MCF 10A (cell line): ENCODE results near the gene KASH5. TPM values are rescaled to one million over a fixed set of nuclear protein-coding genes. Genes with fewer than 3 reads are reported as not detected.
A peak's percentile ranks its signal among the peaks of the same experiment; 100 is the strongest.

Experiments used
- BruUV-seq: library from RNA; stranded (reverse); fragments of 400-500 nt; replicated peaks from 2 replicates; lab custom pipeline; 2021; lab: Mats Ljungman, UMichigan
- CTCF ChIA-PET: fragments of 300-600 bp; sonication (Branson Sonifier 250); formaldehyde crosslinking; extraction: SDS; loops from one replicate; lab custom pipeline; 2021; ENCODE audit warnings: antibody characterized with exemption, inconsistent platforms; lab: Yijun Ruan, JAX
- POLR2A ChIA-PET: fragments of 300-600, 350-650 bp; sonication (Branson Sonifier 250); formaldehyde crosslinking; extraction: SDS; loops from one replicate; lab custom pipeline; 2020; ENCODE audit warnings: antibody characterized with exemption, inconsistent platforms; lab: Yijun Ruan, JAX
- DNase-seq: peaks from one replicate; pipeline ENCODE4 v3.0.0-alpha.2; 2018; ENCODE audit not compliant: unreplicated experiment
- H3K27ac Mint-ChIP-seq: one replicate; pipeline ENCODE4 v1.8.0; 2022; ENCODE audit warnings: mild to moderate bottlenecking, low read depth, mixed read lengths; ENCODE audit not compliant: unreplicated experiment
- H3K27me3 Mint-ChIP-seq: one replicate; pipeline ENCODE4 v1.8.0; 2022; ENCODE audit warnings: mixed read lengths; ENCODE audit not compliant: insufficient read depth, unreplicated experiment
- H3K36me3 Mint-ChIP-seq: one replicate; pipeline ENCODE4 v1.8.0; 2022; ENCODE audit warnings: mild to moderate bottlenecking, moderate library complexity, mixed read lengths; ENCODE audit not compliant: insufficient read depth, unreplicated experiment
- H3K4me1 Mint-ChIP-seq: one replicate; pipeline ENCODE4 v1.8.0; 2022; ENCODE audit warnings: mixed read lengths; ENCODE audit not compliant: insufficient read depth, unreplicated experiment
- H3K4me3 Mint-ChIP-seq: one replicate; pipeline ENCODE4 v1.8.0; 2022; ENCODE audit warnings: mild to moderate bottlenecking, moderate library complexity, mixed read lengths; ENCODE audit not compliant: unreplicated experiment
- H3K9me3 Mint-ChIP-seq: one replicate; pipeline ENCODE4 v1.8.0; 2022; ENCODE audit warnings: mixed read lengths; ENCODE audit not compliant: unreplicated experiment
- intact Hi-C: fragments of 100-400 bp; cut with micrococcal nuclease; formaldehyde crosslinking; loops from 2 replicates; pipeline ENCODE4 v1.14.1; 2022
- total RNA-seq: library from RNA; stranded (reverse); gene quantifications from 2 replicates; pipeline ENCODE4 v1.2.3, GENCODE V29; 2022
- TF ChIP-seq, protein P1 (sequence below): fragments of 200-600 bp; IDR thresholded peaks from one replicate; pipeline ENCODE4 v1.8.0; 2022; ENCODE audit warnings: antibody characterized with exemption, mild to moderate bottlenecking; ENCODE audit not compliant: unreplicated experiment

The KASH5 gene
- total RNA-seq, 1 experiment from 2014 or later: not detected

DNA sequence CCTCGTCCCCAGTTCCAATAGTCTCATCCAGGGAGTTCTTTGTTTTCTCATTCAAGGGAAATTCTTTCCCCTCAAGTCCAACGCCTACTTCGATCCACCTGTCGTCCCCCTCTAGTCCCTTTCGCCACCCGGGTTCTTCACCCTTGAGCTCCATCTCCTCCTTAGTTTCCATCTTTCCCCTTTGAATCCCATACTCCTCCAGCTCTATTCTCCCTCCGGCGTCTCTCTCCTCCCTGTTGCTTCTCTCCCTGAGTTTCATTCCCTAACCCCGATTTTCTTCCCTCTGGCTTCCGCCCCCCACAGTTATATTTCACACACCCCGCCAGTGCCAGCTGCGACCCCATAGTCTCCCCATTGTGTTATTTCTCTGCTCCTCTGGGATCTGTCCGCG, 53.9 kb downstream of the KASH5 start:
- peak overlapping the region; percentile 75 for H3K4me3 Mint-ChIP-seq
- CTCF ChIA-PET: interaction anchor here (0.6 to 2.3 kb wide), 4 partner anchors 8 to 216 kb away, joined by 3 to 30 read pairs (median 6); no protein-coding TSS in a partner anchor
- no peaks in the 10 kb centered on the region for H3K9me3 Mint-ChIP-seq
- intact Hi-C loops: no loop called here
- TF ChIP-seq, protein P1, sequence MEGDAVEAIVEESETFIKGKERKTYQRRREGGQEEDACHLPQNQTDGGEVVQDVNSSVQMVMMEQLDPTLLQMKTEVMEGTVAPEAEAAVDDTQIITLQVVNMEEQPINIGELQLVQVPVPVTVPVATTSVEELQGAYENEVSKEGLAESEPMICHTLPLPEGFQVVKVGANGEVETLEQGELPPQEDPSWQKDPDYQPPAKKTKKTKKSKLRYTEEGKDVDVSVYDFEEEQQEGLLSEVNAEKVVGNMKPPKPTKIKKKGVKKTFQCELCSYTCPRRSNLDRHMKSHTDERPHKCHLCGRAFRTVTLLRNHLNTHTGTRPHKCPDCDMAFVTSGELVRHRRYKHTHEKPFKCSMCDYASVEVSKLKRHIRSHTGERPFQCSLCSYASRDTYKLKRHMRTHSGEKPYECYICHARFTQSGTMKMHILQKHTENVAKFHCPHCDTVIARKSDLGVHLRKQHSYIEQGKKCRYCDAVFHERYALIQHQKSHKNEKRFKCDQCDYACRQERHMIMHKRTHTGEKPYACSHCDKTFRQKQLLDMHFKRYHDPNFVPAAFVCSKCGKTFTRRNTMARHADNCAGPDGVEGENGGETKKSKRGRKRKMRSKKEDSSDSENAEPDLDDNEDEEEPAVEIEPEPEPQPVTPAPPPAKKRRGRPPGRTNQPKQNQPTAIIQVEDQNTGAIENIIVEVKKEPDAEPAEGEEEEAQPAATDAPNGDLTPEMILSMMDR: no peak
- H3K27ac Mint-ChIP-seq: no peak overlapping the region
- H3K4me1 Mint-ChIP-seq: peaks cover 28% of the 10 kb centered on the region
- BruUV-seq: no TSS peak
- peaks cover 5% of the 10 kb centered on the region for H3K36me3 Mint-ChIP-seq
- peaks cover 60% of the 10 kb centered on the region for H3K27me3 Mint-ChIP-seq
- no peak for DNase-seq
- POLR2A ChIA-PET: interaction anchor here (0.6 to 1.9 kb wide), 2 partner anchors 8 to 10 kb away, joined by 3 to 6 read pairs; partner anchors contain the start of gene PIH1D1

DNA sequence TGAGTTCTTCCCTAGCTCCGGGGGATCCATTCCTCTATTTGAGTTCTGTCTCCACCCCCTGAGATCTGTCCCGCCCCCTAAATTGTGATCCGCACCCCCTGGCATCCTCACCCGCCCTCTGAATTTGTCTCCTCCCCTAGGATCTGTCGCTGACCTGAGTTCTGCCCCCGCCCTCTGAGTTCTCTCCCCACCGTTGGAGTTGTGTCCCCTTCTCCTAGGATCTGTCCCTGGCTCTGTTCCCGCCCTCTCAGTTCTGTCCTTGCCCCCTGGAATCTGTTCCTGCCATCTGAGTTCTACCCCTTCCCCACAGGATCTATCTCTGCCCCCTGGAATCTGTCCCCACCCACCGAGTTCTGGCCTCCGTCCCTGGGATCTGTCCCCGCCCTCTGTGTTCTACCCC, 54.3 kb downstream of the KASH5 start:
- BruUV-seq: no TSS peak
- TF ChIP-seq, protein P1: no peak
- ChIA-PET CTCF (interaction anchor here (0.5 to 2.3 kb wide), 10 partner anchors 8 to 266 kb away, joined by 3 to 30 read pairs (median 3); no protein-coding TSS in a partner anchor), POLR2A (interaction anchor here (0.6 to 1.9 kb wide), 3 partner anchors 8 to 13 kb away, joined by 3 to 6 read pairs (median 3); partner anchors contain the start of gene PIH1D1)
- Mint-ChIP-seq H3K4me3 (peak overlapping the region; percentile 75), H3K36me3 (peaks cover 9% of the 10 kb centered on the region), H3K4me1 (peaks cover 28% of the 10 kb centered on the region), H3K9me3 (no peaks in the 10 kb centered on the region), H3K27ac (no peak overlapping the region), H3K27me3 (peaks cover 56% of the 10 kb centered on the region)
- peak; percentile 27 for DNase-seq
- intact Hi-C loops: no loop called here

DNA sequence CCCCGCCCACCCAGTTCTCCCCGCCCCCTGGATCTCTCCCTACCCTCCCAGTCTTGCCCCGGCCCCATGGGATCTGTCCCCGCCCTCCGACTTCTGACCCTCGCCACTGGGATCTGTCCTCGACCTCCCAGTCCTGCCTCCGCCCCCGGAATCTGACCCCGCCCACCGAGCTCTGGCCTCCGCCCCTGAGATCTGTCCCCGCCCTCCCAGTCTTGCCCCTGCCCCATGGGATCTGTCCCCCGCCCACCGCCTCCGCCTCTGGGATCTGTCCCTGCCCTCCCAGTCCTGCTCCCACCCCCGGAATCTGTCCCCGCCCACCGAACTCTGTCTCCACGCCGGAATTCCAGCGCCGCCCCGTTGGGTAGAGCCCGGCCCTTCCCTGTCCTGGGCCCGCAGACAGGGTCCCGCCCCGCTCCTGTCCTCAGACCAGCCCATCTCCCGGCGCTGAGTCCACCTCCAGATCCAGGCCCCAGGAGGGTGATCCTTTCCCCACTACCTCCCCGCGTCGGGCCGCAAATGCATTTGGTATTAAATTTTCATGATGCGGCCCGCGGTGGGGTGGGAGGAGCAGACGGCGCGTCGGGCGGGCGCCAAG, 54.8 kb downstream of the KASH5 start:
- Mint-ChIP-seq H3K4me1 (peaks cover 28% of the 10 kb centered on the region), H3K36me3 (peaks cover 10% of the 10 kb centered on the region), H3K9me3 (no peaks in the 10 kb centered on the region), H3K27me3 (peaks cover 51% of the 10 kb centered on the region), H3K4me3 (peak overlapping the region; percentile 75), H3K27ac (no peak overlapping the region)
- ChIA-PET POLR2A (interaction anchor here (1.0 to 1.9 kb wide), 2 partner anchors 9 to 13 kb away, joined by 3 to 6 read pairs; partner anchors contain the start of gene PIH1D1), CTCF (interaction anchor here (0.5 to 2.3 kb wide), 12 partner anchors 16 to 266 kb away, joined by 3 to 30 read pairs (median 3); no protein-coding TSS in a partner anchor)
- BruUV-seq: no TSS peak
- intact Hi-C loops: loop anchor here (1.0 kb wide), 4 partner anchors 51 to 217 kb away; partner anchors contain the start of gene DKKL1
- TF ChIP-seq, protein P1: no peak
- peak; percentile 93 for DNase-seq
